ENCODE measurements around the gene RHEB. TPM values are rescaled to one million over a fixed set of nuclear protein-coding genes. Genes with fewer than 3 reads are reported as not detected.

Gene RHEB, protein sequence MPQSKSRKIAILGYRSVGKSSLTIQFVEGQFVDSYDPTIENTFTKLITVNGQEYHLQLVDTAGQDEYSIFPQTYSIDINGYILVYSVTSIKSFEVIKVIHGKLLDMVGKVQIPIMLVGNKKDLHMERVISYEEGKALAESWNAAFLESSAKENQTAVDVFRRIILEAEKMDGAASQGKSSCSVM
- polyA plus RNA-seq (ENCODE audit: low read depth in 6 of 6) = 10 to 100 TPM; 33.6 to 49.9 (median 46.6) TPM

DNA sequence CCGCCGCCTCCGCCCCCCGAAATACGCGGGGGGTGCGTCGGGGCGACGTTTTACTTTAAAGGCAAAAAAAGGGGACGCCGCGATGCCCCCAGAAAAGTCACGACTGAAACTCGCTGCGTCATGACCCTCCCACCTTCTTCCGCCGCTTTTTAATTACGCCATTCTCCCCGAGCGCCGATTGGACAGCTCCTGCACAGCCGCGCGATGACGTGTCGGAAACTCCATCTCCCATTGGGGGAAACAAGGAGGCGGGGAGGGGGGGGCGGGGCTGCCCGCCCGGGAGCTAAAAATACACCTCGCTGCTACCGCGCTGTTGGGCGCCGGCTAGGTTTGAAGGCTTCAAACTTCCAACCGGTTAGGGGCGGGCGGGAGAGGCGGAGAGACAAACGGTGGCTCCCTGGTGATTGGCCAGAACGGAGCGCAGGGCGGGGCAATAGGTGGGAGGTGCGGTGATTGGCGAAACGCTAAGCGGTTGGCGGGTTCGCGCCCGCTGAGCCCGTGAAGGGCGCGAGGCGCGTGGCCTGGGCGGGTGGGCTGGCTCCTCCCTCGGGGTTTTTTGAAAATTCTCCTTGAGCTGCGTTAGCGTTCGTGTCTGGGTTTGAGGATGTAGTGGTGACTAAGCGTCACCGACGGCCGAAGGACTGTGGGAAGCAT lies at the start of gene RHEB:
RHEB (minus strand) TSS at position 131 of the 654 bp plus-strand sequence. CDS start 384 bp downstream, outside the sequence.
- no peaks in the 10 kb centered on the region for H3K36me3 Mint-ChIP-seq
- DNase-seq = peak; percentile 96
- peaks cover 0 to 9% (median 8%) of the 10 kb centered on the region in 3 donors for H3K27me3 Mint-ChIP-seq
- H3K9me3 Mint-ChIP-seq = peaks cover 0 to 4% (median 0%) of the 10 kb centered on the region in 7 donors
- peak within 1 kb of the TSS; percentile 75 to 99 (median 93) for H3K4me3 Mint-ChIP-seq
- peaks cover 33 to 38% (median 35%) of the 10 kb centered on the region in 3 donors for H3K4me1 Mint-ChIP-seq
- ATAC-seq (ENCODE audit: low read depth in 2 of 2) = peak; percentile 76 to 78
- peak within 1 kb of the TSS; percentile 95 to 99 (median 98) for H3K27ac Mint-ChIP-seq

DNA sequence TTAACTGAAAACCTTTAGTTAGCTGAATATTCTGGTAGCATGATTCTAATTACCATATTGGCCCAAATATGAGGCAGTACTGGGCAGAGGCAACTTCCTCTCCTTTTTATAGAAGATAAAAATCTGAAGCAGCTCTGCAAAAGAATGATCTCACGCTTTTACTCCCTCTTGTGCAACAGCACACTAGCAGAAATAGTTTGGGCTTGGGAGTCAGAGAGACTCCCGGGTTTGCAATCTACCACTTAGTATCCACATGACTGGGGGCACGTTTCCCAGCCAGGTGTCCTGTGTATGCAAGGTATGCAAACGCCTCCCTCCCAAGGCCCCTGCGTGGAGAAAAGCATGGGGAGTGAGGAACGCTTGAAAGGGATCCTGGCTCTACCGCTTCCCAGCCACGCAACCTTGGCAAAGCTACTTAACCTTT lies 47.2 kb upstream of the RHEB start:
- H3K27me3 Mint-ChIP-seq = no peaks in the 10 kb centered on the region
- no peak for DNase-seq
- no peaks in the 10 kb centered on the region for H3K4me1 Mint-ChIP-seq
- H3K36me3 Mint-ChIP-seq = peaks cover 8 to 22% of the 10 kb centered on the region in 2 donors
- no peak overlapping the region for H3K4me3 Mint-ChIP-seq
- no peak overlapping the region for H3K27ac Mint-ChIP-seq
- no peak for ATAC-seq (ENCODE audit: low read depth in 2 of 2)
- H3K9me3 Mint-ChIP-seq = no peaks in the 10 kb centered on the region

DNA sequence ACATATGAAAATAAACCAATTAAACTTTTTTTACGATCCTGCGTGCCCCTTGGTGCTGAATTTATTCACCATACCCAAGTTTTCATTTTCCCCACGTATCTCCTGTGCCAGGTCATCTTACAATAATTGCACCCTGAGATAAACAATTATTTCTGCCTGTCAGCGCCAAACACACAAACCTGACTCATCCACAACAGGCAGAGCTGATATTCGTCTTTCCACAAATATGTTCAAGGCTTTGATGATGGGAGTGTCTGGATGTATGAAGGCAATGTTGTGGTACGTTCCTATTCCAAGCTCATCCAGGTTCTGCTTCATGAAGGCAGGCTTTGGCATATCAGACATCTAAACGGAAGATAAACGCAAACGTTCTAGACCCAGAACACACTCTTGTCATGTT lies 45.8 kb upstream of the RHEB start:
- Mint-ChIP-seq H3K4me3 (no peak overlapping the region), H3K36me3 (peaks cover 8 to 32% of the 10 kb centered on the region in 2 donors), H3K27ac (no peak overlapping the region), H3K4me1 (no peaks in the 10 kb centered on the region), H3K9me3 (no peaks in the 10 kb centered on the region), H3K27me3 (no peaks in the 10 kb centered on the region)
- ATAC-seq (ENCODE audit: low read depth in 2 of 2) (no peak), DNase-seq (no peak)

DNA sequence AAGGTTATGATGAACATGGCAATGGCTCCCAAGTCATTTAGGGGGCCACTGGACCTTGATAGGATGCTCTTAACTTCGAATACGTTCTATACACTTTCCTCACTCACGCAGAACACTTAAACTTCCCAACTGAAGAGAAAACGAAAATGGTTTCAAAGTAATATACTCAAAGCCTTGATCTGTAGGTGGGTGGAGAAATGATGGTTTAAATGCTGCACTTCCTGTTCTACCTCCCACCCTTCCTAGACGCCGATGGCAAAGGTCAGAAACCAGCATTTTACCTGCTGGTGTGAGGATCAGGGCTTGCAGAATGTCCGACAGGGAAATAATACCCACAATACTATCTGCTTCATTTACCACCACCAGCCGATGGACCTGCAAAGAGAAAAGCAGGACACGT lies 40.5 kb upstream of the RHEB start:
- no peak overlapping the region for H3K27ac Mint-ChIP-seq
- no peak overlapping the region for H3K4me3 Mint-ChIP-seq
- H3K27me3 Mint-ChIP-seq = no peaks in the 10 kb centered on the region

GRCh38 chr7:151559557-151560183 lies 40.0 kb upstream of the RHEB start:
- Mint-ChIP-seq H3K9me3 (no peaks in the 10 kb centered on the region), H3K4me3 (no peak overlapping the region), H3K27me3 (no peaks in the 10 kb centered on the region), H3K36me3 (peaks cover 8 to 35% of the 10 kb centered on the region in 2 donors), H3K27ac (no peak overlapping the region), H3K4me1 (no peaks in the 10 kb centered on the region)
- DNase-seq (no peak), ATAC-seq (ENCODE audit: low read depth in 2 of 2) (no peak)

More for the DNA sequence above, 40.5 kb upstream of the RHEB start:
- peaks cover 8 to 38% of the 10 kb centered on the region in 2 donors for H3K36me3 Mint-ChIP-seq
- H3K4me1 Mint-ChIP-seq = no peaks in the 10 kb centered on the region
- no peaks in the 10 kb centered on the region for H3K9me3 Mint-ChIP-seq
- DNase-seq = no peak
- no peak for ATAC-seq (ENCODE audit: low read depth in 2 of 2)

GRCh38 chr7:151558575-151558974 lies 38.9 kb upstream of the RHEB start:
- no peaks in the 10 kb centered on the region for H3K9me3 Mint-ChIP-seq
- H3K4me3 Mint-ChIP-seq = no peak overlapping the region
- DNase-seq = no peak
- no peaks in the 10 kb centered on the region for H3K4me1 Mint-ChIP-seq
- no peak for ATAC-seq (ENCODE audit: low read depth in 2 of 2)
- H3K27ac Mint-ChIP-seq = no peak overlapping the region
- no peaks in the 10 kb centered on the region for H3K27me3 Mint-ChIP-seq
- peaks cover 8 to 35% of the 10 kb centered on the region in 2 donors for H3K36me3 Mint-ChIP-seq

GRCh38 chr7:151556592-151556991 lies 36.9 kb upstream of the RHEB start:
- DNase-seq = no peak
- ATAC-seq (ENCODE audit: low read depth in 2 of 2) = no peak
- H3K36me3 Mint-ChIP-seq = peaks cover 0 to 30% of the 10 kb centered on the region in 2 donors

GRCh38 chr7:151553356-151553755 lies 33.7 kb upstream of the RHEB start:
- H3K27me3 Mint-ChIP-seq = peaks cover 0 to 17% (median 12%) of the 10 kb centered on the region in 3 donors

More at GRCh38 chr7:151556592-151556991, 36.9 kb upstream of the RHEB start:
- H3K27me3 Mint-ChIP-seq = peaks cover 0 to 13% (median 12%) of the 10 kb centered on the region in 3 donors
- no peaks in the 10 kb centered on the region for H3K9me3 Mint-ChIP-seq
- no peak overlapping the region for H3K4me3 Mint-ChIP-seq
- peaks cover 0 to 6% (median 0%) of the 10 kb centered on the region in 3 donors for H3K4me1 Mint-ChIP-seq
- H3K27ac Mint-ChIP-seq = no peak overlapping the region

DNA sequence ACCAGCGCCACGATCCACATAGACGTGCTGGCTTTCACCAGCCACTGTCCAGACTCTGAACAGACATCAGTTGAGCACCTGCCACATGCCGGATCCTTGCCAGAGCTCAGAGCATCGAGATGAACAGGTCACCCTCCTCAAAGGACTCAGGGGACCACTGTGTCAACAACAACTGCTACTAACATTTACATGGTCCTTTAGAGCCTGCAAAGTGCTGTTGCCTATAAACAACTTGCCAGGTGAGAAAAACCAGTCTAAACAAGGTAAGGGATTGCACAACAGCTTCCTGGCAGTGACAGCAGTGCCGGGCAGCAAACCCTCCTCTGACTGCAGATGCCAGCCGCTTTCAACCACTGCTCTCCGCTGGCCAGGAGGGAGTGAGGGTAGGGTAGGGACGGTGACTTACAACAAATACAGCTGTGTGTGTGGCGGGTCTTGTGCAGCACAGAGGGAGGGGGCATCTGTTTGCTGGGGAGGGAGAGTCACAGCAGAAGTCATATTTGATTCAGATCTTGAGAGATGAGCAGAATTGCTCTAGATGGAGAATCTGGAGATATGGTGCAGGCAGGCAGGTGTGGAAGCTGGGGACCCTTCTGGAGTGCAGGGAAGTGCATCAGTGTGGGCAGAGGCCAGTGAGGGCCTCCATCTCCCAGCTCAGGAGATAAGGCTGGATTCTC lies 32.8 kb upstream of the RHEB start:
- H3K27ac Mint-ChIP-seq = no peak overlapping the region
- H3K36me3 Mint-ChIP-seq = no peaks in the 10 kb centered on the region
- peaks cover 0 to 25% (median 17%) of the 10 kb centered on the region in 3 donors for H3K27me3 Mint-ChIP-seq
- DNase-seq (no peak), ATAC-seq (ENCODE audit: low read depth in 2 of 2) (no peak)
- peaks cover 0 to 6% (median 0%) of the 10 kb centered on the region in 3 donors for H3K4me1 Mint-ChIP-seq
- H3K4me3 Mint-ChIP-seq = no peak overlapping the region
- peaks cover 0 to 4% (median 0%) of the 10 kb centered on the region in 7 donors for H3K9me3 Mint-ChIP-seq

More at GRCh38 chr7:151553356-151553755, 33.7 kb upstream of the RHEB start:
- no peak for ATAC-seq (ENCODE audit: low read depth in 2 of 2)
- Mint-ChIP-seq H3K4me1 (peaks cover 0 to 6% (median 0%) of the 10 kb centered on the region in 3 donors), H3K36me3 (peaks cover 0 to 1% of the 10 kb centered on the region in 2 donors), H3K4me3 (no peak overlapping the region), H3K9me3 (peaks cover 0 to 4% (median 0%) of the 10 kb centered on the region in 7 donors), H3K27ac (peak overlapping the region in 2 of 6 donors; percentile 47 to 74)
- no peak for DNase-seq

- H3K4me1 Mint-ChIP-seq = peaks cover 0 to 6% (median 0%) of the 10 kb centered on the region in 3 donors
- peak overlapping the region in 1 of 6 donors; percentile 65 for H3K27ac Mint-ChIP-seq
- H3K36me3 Mint-ChIP-seq = no peaks in the 10 kb centered on the region
- H3K9me3 Mint-ChIP-seq = peaks cover 0 to 4% (median 0%) of the 10 kb centered on the region in 7 donors
- H3K27me3 Mint-ChIP-seq = peaks cover 0 to 27% (median 18%) of the 10 kb centered on the region in 3 donors
- H3K4me3 Mint-ChIP-seq = no peak overlapping the region
- DNase-seq (no peak), ATAC-seq (ENCODE audit: low read depth in 2 of 2) (no peak)
Measured at GRCh38 chr7:151551820-151552219, 32.1 kb upstream of the RHEB start.

DNA sequence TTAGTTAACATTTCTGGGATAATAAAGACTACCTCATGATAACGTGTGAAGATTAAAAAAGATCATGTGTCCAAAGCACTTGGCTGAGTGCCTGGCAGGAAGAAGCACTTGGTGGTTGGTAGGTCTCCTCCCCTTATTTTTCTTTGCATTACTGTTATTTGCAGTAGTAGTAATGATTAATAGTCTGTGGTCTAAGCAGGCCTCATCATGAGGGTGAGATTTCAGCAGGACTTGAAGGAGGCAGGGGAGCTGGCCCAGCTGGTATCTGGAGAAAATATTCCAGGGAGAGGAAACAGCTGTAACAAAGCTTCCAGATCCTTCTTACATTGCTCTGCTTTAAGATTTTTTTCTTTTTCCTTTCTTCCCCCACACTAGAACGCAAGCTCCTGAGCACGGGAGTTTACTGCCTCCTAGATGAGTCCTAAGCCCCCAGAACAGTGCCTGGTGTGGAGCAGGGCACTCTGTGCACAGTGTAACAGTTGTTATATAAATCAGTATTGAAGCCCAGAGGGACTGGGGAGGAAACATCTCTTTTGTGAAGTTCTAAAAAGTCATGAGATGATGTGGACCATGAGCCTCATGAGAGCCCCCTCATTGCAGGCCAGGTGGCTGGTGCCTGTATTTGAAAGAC lies 31.1 kb upstream of the RHEB start:
- H3K4me1 Mint-ChIP-seq = peaks cover 0 to 6% (median 4%) of the 10 kb centered on the region in 3 donors
- no peak overlapping the region for H3K4me3 Mint-ChIP-seq
- peak overlapping the region in 1 of 6 donors; percentile 57 for H3K27ac Mint-ChIP-seq
- no peaks in the 10 kb centered on the region for H3K36me3 Mint-ChIP-seq
- H3K27me3 Mint-ChIP-seq = peaks cover 7 to 36% (median 29%) of the 10 kb centered on the region in 3 donors
- ATAC-seq (ENCODE audit: low read depth in 2 of 2) = no peak
- DNase-seq = no peak
- H3K9me3 Mint-ChIP-seq = peaks cover 0 to 4% (median 0%) of the 10 kb centered on the region in 7 donors

- H3K4me1 Mint-ChIP-seq = peaks cover 0 to 6% (median 4%) of the 10 kb centered on the region in 3 donors
- peaks cover 8 to 46% (median 39%) of the 10 kb centered on the region in 3 donors for H3K27me3 Mint-ChIP-seq
- ATAC-seq (ENCODE audit: low read depth in 2 of 2) (no peak), DNase-seq (no peak)
- peaks cover 0 to 4% (median 0%) of the 10 kb centered on the region in 7 donors for H3K9me3 Mint-ChIP-seq
- no peak overlapping the region for H3K27ac Mint-ChIP-seq
- H3K4me3 Mint-ChIP-seq = no peak overlapping the region
- no peaks in the 10 kb centered on the region for H3K36me3 Mint-ChIP-seq
Measured at GRCh38 chr7:151549644-151550043, 29.9 kb upstream of the RHEB start.
